ENCODE data around the gene CHCHD10. TPM values are rescaled to one million over a fixed set of nuclear protein-coding genes. Genes with fewer than 3 reads are reported as not detected.
A peak's percentile ranks its signal among the peaks of the same experiment; 100 is the strongest.

The CHCHD10 gene
- total RNA-seq, 1 experiment from 2014 or later, result 115 TPM

DNA sequence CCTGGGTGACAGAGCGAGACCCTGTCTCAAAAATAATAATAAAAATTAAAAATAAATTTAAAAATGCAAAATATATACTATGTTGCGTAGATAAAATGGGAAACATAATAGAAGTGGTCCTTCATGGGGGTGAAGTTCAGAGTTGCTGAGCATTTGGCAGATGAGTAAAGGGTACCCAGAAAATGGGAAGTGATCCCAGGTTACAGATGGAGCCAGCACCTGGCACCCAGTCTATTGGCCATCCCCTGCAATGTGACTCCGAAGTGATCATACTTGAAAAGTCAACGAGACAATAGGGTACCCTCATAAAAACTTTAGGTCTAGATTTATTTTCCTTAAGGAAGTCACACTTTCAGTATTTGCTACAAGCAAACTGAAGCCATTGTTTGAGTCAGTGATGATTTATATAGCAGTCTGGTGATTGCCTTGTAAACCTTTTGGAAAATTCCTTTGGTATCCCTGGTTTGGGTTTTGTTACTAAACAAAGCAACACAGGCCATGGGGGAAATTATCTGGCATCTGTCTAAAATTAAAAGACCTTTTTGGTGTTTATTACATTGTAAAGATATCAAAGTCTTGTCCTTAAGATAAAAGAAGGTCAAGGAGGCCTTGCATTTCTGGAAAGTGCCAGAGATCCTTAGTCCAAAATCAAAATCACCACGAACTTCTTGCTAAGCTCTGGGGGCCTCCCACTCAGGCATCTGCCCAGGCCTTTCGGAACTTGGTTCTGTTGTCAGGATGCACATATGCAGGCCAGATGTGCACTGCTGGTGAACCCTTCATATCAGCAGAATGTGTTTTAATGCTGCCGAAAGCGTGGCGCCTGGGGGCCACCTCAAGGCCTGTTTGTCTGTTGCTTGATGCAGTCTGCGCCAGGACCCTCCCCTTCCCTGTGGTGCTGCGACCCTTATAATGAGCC, 23.3 kb upstream of the CHCHD10 start:
- no peaks in the 10 kb centered on the region for H3K9me2 ChIP-seq (replicated peaks; ENCODE audit: insufficient read depth, low read length)
- peaks cover 37% of the 10 kb centered on the region for H4K20me1 ChIP-seq (ENCODE audit: insufficient read depth, low read depth, low read length)
- no peaks in the 10 kb centered on the region for H3K9me3 ChIP-seq (ENCODE audit: low read length)
- no peak for DNase-seq
- H3K4me2 ChIP-seq (ENCODE audit: low read depth, low read length, poor library complexity, severe bottlenecking), result no peak overlapping the region
- H3K79me2 ChIP-seq (ENCODE audit: low read length), result peaks cover 59% of the 10 kb centered on the region
- H3K4me1 ChIP-seq (ENCODE audit: low read length), result peaks cover 33% of the 10 kb centered on the region
- peaks cover 40% of the 10 kb centered on the region; the same call in 1 of the 2 replicates for H3K36me3 ChIP-seq (ENCODE audit: insufficient read depth, low read length)
- H3K4me3 ChIP-seq (ENCODE audit: low read length), result no peak overlapping the region
- H3K27ac ChIP-seq (ENCODE audit: low read length), result no peak overlapping the region
- no peak overlapping the region for H3K9ac ChIP-seq (ENCODE audit: low read length)
- no peaks in the 10 kb centered on the region for H3K27me3 ChIP-seq (ENCODE audit: low read length)
- no peak overlapping the region for H2AFZ ChIP-seq (ENCODE audit: low read length)

DNA sequence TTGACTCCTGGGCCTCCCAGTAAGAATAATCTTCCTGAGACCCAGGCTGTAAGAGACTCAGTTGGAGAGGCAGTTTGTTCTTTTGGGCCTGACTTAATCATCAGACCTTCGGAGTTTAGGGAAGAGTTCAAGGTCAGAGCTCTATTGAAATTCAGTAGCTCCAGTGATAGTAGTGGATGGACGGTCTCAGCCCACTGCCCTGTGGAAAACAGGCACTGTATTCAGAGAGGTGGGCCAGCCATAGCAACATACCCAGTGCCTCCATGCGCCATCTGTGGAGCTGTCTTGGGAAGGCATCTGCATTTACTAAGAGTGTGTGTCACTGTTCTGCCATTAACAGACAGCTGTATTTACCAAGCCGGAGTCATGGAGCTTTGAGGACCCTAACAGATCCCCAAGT, 21.9 kb upstream of the CHCHD10 start:
- Histone ChIP-seq H4K20me1 (ENCODE audit: insufficient read depth, low read depth, low read length) (peaks cover 37% of the 10 kb centered on the region), H3K4me2 (ENCODE audit: low read depth, low read length, poor library complexity, severe bottlenecking) (peak overlapping the region; percentile 100), H2AFZ (ENCODE audit: low read length) (no peak overlapping the region), H3K79me2 (ENCODE audit: low read length) (peaks cover 59% of the 10 kb centered on the region), H3K9ac (ENCODE audit: low read length) (peak overlapping the region; percentile 3), H3K4me1 (ENCODE audit: low read length) (peaks cover 33% of the 10 kb centered on the region), H3K9me3 (ENCODE audit: low read length) (no peaks in the 10 kb centered on the region), H3K27ac (ENCODE audit: low read length) (peak overlapping the region; percentile 92), H3K9me2 (replicated peaks; ENCODE audit: insufficient read depth, low read length) (no peaks in the 10 kb centered on the region), H3K36me3 (ENCODE audit: insufficient read depth, low read length) (peaks cover 40% of the 10 kb centered on the region; the same call in 1 of the 2 replicates), H3K4me3 (ENCODE audit: low read length) (no peak overlapping the region), H3K27me3 (ENCODE audit: low read length) (no peaks in the 10 kb centered on the region)
- no peak for DNase-seq

DNA sequence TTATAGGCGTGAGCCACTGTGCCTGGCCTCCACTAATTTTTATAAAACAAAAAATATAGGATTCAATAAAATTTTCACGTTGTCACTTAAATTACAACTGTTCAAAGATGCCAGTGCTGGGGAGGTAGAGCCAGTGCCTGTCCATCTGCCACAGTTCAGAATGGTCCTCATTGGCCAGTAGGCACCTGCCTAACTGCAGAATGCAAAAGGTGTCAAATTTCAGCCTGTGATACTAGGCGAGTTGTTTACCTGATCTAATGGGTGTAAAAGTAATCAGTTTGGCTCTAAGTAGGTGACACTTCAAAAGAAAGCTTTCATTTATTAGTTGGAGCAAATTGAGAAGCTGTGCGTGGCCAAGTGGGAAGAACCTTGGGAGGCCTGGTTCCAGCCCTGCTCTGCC, 21.3 kb upstream of the CHCHD10 start:
- peak overlapping the region; percentile 3 for H3K9ac ChIP-seq (ENCODE audit: low read length)
- H3K9me3 ChIP-seq (ENCODE audit: low read length), result no peaks in the 10 kb centered on the region
- H3K36me3 ChIP-seq (ENCODE audit: insufficient read depth, low read length), result peaks cover 37% of the 10 kb centered on the region; the same call in 1 of the 2 replicates
- H2AFZ ChIP-seq (ENCODE audit: low read length), result no peak overlapping the region
- peaks cover 37% of the 10 kb centered on the region for H4K20me1 ChIP-seq (ENCODE audit: insufficient read depth, low read depth, low read length)
- DNase-seq, result no peak
- peaks cover 59% of the 10 kb centered on the region for H3K79me2 ChIP-seq (ENCODE audit: low read length)
- no peaks in the 10 kb centered on the region for H3K27me3 ChIP-seq (ENCODE audit: low read length)
- H3K27ac ChIP-seq (ENCODE audit: low read length), result peak overlapping the region; percentile 92
- peaks cover 33% of the 10 kb centered on the region for H3K4me1 ChIP-seq (ENCODE audit: low read length)
- H3K4me2 ChIP-seq (ENCODE audit: low read depth, low read length, poor library complexity, severe bottlenecking), result peak overlapping the region; percentile 100
- no peaks in the 10 kb centered on the region for H3K9me2 ChIP-seq (replicated peaks; ENCODE audit: insufficient read depth, low read length)
- H3K4me3 ChIP-seq (ENCODE audit: low read length), result no peak overlapping the region

DNA sequence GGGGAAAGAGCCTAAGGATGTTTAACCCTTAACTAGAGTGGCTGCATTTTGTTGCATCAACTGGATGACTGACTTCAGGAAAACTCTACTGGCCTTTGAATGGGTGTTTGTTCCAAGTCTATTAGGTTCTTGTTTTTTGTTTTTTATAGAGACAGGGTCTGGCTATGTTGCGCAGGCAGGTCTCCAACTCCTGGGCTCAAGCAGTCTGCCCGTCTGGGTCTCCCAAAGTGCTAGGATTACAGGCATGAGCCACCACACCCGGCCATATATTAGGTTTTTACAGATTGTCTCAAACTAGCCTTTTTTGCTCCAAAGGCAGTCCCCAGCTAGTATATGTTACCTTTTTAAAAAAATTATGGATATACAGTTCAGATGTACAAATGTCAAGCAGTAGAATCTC, 20.1 kb upstream of the CHCHD10 start:
- H2AFZ ChIP-seq (ENCODE audit: low read length), result no peak overlapping the region
- peak overlapping the region; percentile 100 for H3K4me3 ChIP-seq (ENCODE audit: low read length)
- no peak for DNase-seq
- H3K9me2 ChIP-seq (replicated peaks; ENCODE audit: insufficient read depth, low read length), result no peaks in the 10 kb centered on the region
- H3K79me2 ChIP-seq (ENCODE audit: low read length), result peaks cover 56% of the 10 kb centered on the region
- H3K36me3 ChIP-seq (ENCODE audit: insufficient read depth, low read length), result peaks cover 32% of the 10 kb centered on the region; the same call in 1 of the 2 replicates
- H3K9me3 ChIP-seq (ENCODE audit: low read length), result no peaks in the 10 kb centered on the region
- H3K27me3 ChIP-seq (ENCODE audit: low read length), result no peaks in the 10 kb centered on the region
- peak overlapping the region; percentile 100 for H3K4me2 ChIP-seq (ENCODE audit: low read depth, low read length, poor library complexity, severe bottlenecking)
- H3K27ac ChIP-seq (ENCODE audit: low read length), result peak overlapping the region; percentile 92
- peak overlapping the region; percentile 92 for H3K9ac ChIP-seq (ENCODE audit: low read length)
- H4K20me1 ChIP-seq (ENCODE audit: insufficient read depth, low read depth, low read length), result peaks cover 37% of the 10 kb centered on the region
- H3K4me1 ChIP-seq (ENCODE audit: low read length), result peaks cover 33% of the 10 kb centered on the region

DNA sequence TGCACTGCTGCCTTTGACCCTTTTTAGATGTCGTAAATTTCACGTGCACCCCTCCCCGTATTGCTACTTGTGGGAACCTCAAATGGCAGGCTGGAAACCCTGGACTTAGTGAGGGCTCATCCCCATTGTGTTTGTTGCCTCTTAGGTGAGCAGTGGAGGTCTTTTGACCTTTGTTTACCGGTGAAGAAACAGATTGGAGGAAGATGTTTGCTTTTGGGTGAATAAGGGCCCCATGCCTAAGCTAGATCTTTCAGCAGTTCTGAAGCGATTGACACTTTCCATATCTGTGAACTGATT, 19.8 kb upstream of the CHCHD10 start:
- Histone ChIP-seq H3K27me3 (ENCODE audit: low read length) (no peaks in the 10 kb centered on the region), H3K36me3 (ENCODE audit: insufficient read depth, low read length) (peaks cover 29% of the 10 kb centered on the region; the same call in 1 of the 2 replicates), H2AFZ (ENCODE audit: low read length) (no peak overlapping the region), H3K9me3 (ENCODE audit: low read length) (no peaks in the 10 kb centered on the region), H4K20me1 (ENCODE audit: insufficient read depth, low read depth, low read length) (peaks cover 37% of the 10 kb centered on the region), H3K4me1 (ENCODE audit: low read length) (peaks cover 33% of the 10 kb centered on the region), H3K4me3 (ENCODE audit: low read length) (peak overlapping the region; percentile 100), H3K79me2 (ENCODE audit: low read length) (peaks cover 53% of the 10 kb centered on the region), H3K27ac (ENCODE audit: low read length) (peak overlapping the region; percentile 92), H3K9me2 (replicated peaks; ENCODE audit: insufficient read depth, low read length) (no peaks in the 10 kb centered on the region), H3K9ac (ENCODE audit: low read length) (peak overlapping the region; percentile 92), H3K4me2 (ENCODE audit: low read depth, low read length, poor library complexity, severe bottlenecking) (peak overlapping the region; percentile 100)
- no peak for DNase-seq

DNA sequence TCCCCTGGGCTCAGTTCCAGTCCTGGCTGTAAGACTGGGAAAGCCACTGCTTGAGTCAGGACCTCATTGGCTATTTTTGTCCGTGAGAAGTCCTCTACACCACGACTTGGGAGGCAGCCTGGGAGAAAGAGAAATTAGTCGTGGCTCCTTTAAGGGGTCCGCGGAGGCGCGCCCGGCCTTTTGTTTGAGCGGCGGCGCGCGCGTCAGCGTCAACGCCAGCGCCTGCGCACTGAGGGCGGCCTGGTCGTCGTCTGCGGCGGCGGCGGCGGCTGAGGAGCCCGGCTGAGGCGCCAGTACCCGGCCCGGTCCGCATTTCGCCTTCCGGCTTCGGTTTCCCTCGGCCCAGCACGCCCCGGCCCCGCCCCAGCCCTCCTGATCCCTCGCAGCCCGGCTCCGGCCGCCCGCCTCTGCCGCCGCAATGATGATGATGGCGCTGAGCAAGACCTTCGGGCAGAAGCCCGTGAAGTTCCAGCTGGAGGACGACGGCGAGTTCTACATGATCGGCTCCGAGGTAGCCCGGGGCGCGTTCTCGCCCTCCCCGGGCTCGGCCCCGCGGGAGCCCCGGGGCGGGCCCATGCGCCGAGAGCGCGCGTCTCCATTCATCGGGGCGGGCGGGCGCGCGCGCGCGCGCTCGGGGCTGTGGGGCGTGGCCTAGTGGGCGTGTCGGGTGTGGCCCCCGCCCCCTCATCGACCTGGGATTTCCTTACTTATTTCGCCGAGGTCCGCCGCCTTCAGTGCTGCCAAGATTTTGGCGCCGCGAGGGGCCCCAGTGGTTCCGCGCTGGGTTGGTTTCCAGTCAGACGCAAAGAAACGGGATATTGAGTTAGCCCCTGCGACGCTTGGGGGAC, 19.2 kb upstream of the CHCHD10 start, which contains the start of gene SMARCB1:
TSS of gene SMARCB1 (plus strand) at position 215 of the 848 bp plus-strand sequence. CDS start at position 419, 204 bp downstream.
- Histone ChIP-seq H3K27ac (ENCODE audit: low read length) (peak within 1 kb of the TSS; percentile 92), H3K9me3 (ENCODE audit: low read length) (no peaks in the 10 kb centered on the region), H3K4me3 (ENCODE audit: low read length) (peak within 1 kb of the TSS; percentile 100), H3K79me2 (ENCODE audit: low read length) (peaks cover 47% of the 10 kb centered on the region), H3K9ac (ENCODE audit: low read length) (peak within 1 kb of the TSS; percentile 92), H3K4me2 (ENCODE audit: low read depth, low read length, poor library complexity, severe bottlenecking) (peak within 1 kb of the TSS; percentile 100), H3K27me3 (ENCODE audit: low read length) (no peaks in the 10 kb centered on the region), H4K20me1 (ENCODE audit: insufficient read depth, low read depth, low read length) (peaks cover 32% of the 10 kb centered on the region), H3K4me1 (ENCODE audit: low read length) (peaks cover 33% of the 10 kb centered on the region), H3K9me2 (replicated peaks; ENCODE audit: insufficient read depth, low read length) (no peaks in the 10 kb centered on the region), H3K36me3 (ENCODE audit: insufficient read depth, low read length) (peaks cover 23% of the 10 kb centered on the region; the same call in 1 of the 2 replicates), H2AFZ (ENCODE audit: low read length) (peak within 1 kb of the TSS; percentile 21; the same call in 1 of the 2 replicates)
- DNase-seq, result peak; percentile 95

DNA sequence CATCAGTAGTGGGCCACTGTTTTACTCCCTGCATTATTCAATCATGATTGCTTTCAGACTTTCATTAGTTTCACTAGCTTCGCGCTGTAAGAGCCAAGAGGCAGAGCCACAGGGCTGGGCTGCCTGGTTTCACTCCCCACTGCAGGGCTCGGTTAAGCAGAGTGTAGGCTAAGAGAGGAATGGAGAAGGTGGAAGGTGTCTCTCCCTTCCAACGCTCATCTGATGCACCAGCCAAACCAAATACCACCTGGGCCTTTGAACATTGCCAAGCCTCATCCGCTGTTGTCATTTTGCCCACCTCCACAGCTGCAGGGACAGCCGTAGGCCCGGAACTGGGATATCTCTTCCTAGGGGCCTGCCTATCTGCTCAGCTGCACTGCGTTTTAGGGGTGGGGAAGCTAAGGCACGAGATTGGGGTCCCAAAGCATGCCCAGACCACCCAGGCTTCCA, 18.5 kb upstream of the CHCHD10 start:
- peak overlapping the region; percentile 92 for H3K9ac ChIP-seq (ENCODE audit: low read length)
- peak overlapping the region; percentile 100 for H3K4me3 ChIP-seq (ENCODE audit: low read length)
- H3K4me2 ChIP-seq (ENCODE audit: low read depth, low read length, poor library complexity, severe bottlenecking), result peak overlapping the region; percentile 100
- peaks cover 26% of the 10 kb centered on the region for H4K20me1 ChIP-seq (ENCODE audit: insufficient read depth, low read depth, low read length)
- H3K79me2 ChIP-seq (ENCODE audit: low read length), result peaks cover 40% of the 10 kb centered on the region
- peak overlapping the region; percentile 21; the same call in 1 of the 2 replicates for H2AFZ ChIP-seq (ENCODE audit: low read length)
- H3K27me3 ChIP-seq (ENCODE audit: low read length), result no peaks in the 10 kb centered on the region
- H3K9me3 ChIP-seq (ENCODE audit: low read length), result no peaks in the 10 kb centered on the region
- H3K27ac ChIP-seq (ENCODE audit: low read length), result peak overlapping the region; percentile 92
- DNase-seq, result no peak
- no peaks in the 10 kb centered on the region for H3K9me2 ChIP-seq (replicated peaks; ENCODE audit: insufficient read depth, low read length)
- H3K36me3 ChIP-seq (ENCODE audit: insufficient read depth, low read length), result peaks cover 16% of the 10 kb centered on the region; the same call in 1 of the 2 replicates
- H3K4me1 ChIP-seq (ENCODE audit: low read length), result peaks cover 33% of the 10 kb centered on the region
